Measurements from ENCODE around the gene SIRT2.

Gene SIRT2

DNA sequence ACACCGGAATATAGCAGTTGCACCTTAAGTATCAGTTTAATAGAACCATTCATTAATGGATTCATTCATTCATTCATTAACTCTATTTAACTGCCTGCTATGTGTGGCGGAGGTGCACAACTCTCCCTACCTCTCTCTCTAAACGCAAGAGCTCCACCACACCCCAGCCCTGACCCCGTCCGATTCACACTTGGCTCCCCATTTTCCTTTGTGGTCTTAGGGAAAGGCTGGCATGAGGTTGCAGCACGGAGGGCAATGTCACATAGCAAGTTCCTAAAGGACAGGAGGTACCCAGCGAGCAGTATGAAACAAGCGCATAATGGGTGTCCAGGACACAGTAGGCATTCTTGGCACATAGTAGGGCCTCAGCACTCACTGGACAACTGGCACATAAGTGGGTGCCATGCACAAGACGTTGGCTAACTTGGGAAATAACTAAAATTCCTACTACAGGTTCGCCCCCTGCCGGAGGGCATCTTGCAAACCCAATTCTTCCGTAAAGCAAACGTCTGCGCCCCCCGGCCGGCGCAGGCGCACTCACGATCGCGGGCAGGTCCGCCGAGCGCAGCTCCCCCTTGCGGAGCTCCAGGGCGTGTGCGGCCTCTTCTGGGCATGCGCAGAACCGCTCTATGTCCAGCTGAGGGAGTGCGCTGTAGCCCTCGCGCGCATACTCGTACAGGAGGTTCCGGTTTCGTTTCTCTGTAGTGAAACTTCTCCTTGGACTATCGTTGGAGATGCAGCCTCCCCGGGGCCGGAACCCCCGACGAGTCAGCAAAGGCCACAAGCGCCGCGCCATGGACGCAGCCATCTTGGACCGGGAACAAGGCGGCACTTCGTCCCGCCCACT, 30.7 kb upstream of the SIRT2 start, which contains the start of gene SARS2:
SARS2 (minus strand) TSS at position 835 of the 847 bp plus-strand sequence; CDS start at position 808, 27 bp downstream.
- Mint-ChIP-seq H3K27ac (peak within 1 kb of the TSS; percentile 99), H3K27me3 (no peaks in the 10 kb centered on the region), H3K9me3 (peaks cover 5% of the 10 kb centered on the region), H3K4me1 (ENCODE audit: low read depth) (peaks cover 44% of the 10 kb centered on the region), H3K36me3 (ENCODE audit: low read depth) (peaks cover 44% of the 10 kb centered on the region), H3K4me3 (peak within 1 kb of the TSS; percentile 99)

DNA sequence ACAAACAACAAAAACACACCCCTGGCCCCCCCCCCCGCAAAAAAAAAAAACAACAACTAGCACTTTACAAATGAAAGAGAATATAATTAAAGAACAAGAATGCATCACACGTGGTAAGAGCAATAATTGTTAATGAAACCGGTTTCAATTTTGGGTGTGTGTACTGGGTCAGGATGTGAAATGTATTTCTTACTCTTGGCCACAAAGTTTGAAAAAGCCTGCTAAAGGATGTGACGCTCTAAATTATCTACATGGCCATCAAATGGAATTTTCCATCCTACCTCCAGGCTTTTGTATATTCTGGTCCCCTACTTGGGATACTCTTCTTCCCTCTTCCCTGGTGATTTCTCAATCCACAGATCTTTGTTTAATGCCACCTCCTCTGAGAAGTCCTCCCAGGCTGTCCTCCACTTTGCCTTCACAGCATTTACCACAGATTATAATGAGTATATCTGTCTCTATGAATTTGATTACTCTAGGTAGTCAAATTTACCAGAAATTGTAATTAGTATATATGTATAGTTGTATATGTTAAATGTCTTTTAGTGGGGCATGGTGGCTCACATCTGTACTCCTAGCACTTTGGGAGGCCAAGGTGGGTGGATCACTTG, 29.1 kb upstream of the SIRT2 start:
- Mint-ChIP-seq H3K36me3 (ENCODE audit: low read depth) (peaks cover 39% of the 10 kb centered on the region), H3K4me3 (peak overlapping the region; percentile 61), H3K27me3 (no peaks in the 10 kb centered on the region), H3K27ac (peak overlapping the region; percentile 78), H3K9me3 (no peaks in the 10 kb centered on the region), H3K4me1 (ENCODE audit: low read depth) (peaks cover 43% of the 10 kb centered on the region)

DNA sequence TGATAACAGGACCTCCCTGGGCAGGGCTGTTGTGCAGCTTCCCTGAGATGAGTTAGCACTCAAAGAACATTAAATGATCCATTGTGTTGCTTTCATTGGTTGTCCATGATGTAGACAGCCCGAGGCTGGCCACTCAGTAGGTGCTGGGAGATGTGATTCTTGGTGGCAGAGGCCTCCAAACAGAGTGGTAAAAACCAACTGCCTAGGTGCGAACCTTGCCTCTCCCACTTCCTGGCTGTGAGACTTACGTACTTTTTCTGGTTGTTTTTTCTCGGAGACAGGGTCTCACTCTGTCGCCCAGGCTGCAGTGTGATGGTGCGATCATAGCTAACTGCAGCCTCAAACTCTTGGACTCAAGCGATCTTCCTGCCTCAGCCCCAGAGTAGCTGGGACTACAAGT, 25.0 kb upstream of the SIRT2 start:
- H3K36me3 Mint-ChIP-seq (ENCODE audit: low read depth), result peaks cover 35% of the 10 kb centered on the region
- peaks cover 16% of the 10 kb centered on the region for H3K4me1 Mint-ChIP-seq (ENCODE audit: low read depth)
- no peak overlapping the region for H3K4me3 Mint-ChIP-seq
- H3K27ac Mint-ChIP-seq, result peak overlapping the region; percentile 41
- no peaks in the 10 kb centered on the region for H3K9me3 Mint-ChIP-seq
- no peaks in the 10 kb centered on the region for H3K27me3 Mint-ChIP-seq

DNA sequence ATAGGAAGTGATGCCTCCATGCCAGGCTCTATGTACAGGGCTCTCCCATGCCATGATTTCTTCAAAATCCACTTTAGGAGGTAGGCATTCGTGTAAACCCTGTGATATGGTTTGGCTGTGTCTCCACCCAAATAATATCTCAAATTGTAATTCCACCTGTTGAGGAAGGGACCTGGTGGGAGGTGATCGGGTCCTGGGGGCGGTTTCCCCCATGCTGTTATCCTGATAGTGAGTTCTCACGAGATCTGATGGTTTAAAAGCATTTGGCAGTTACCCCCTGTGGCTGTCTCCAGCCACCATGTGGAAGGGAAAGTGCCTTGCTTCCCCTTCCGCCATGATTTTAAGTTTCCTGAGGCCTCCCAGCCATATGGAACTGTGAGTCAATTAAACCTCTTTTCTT, 23.1 kb upstream of the SIRT2 start:
- Mint-ChIP-seq H3K9me3 (no peaks in the 10 kb centered on the region), H3K36me3 (ENCODE audit: low read depth) (peaks cover 33% of the 10 kb centered on the region), H3K27ac (no peak overlapping the region), H3K4me1 (ENCODE audit: low read depth) (no peaks in the 10 kb centered on the region), H3K4me3 (no peak overlapping the region), H3K27me3 (no peaks in the 10 kb centered on the region)

DNA sequence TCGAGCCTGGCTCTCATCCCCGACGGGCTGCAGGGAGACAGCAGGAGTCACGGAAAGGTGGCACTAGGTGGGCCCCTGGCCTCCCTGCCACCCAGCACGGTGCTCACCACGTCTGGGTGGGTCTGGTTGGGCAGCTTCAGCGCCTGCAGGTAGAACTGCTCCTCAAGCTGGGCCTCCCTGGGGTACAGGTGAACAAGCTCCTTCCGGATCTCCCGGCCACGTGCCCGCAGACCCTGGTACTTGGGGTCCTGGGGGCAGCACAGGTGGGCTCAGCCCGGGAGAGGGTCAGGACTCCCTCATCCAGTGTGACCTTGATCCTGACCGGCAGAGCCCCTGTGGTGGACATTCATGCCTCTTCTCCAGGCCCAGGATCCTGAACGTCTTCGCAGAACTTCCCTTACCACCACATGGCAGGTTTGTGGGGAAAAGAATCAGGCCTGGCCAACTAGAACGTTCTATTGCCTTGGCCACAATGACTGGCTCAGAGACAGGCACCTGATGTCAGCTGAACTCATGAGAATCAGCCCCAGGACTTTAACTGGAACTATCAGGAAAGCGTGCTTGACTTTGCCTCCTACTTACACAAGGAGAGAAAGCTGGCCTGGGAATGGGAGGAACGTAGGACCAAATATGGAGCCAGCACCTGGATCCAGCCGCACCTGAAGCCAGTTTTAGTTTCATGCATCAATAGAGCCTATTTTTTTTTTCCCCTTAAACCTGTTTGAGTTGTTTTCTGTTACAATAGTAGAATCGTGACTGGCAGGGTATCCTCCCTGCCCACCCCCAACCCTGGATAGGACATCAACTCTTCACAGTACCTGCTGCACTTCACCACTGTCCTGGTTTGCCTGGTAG, 22.2 kb upstream of the SIRT2 start:
- Mint-ChIP-seq H3K9me3 (no peaks in the 10 kb centered on the region), H3K27ac (no peak overlapping the region), H3K36me3 (ENCODE audit: low read depth) (peaks cover 33% of the 10 kb centered on the region), H3K4me1 (ENCODE audit: low read depth) (no peaks in the 10 kb centered on the region), H3K4me3 (no peak overlapping the region), H3K27me3 (no peaks in the 10 kb centered on the region)

DNA sequence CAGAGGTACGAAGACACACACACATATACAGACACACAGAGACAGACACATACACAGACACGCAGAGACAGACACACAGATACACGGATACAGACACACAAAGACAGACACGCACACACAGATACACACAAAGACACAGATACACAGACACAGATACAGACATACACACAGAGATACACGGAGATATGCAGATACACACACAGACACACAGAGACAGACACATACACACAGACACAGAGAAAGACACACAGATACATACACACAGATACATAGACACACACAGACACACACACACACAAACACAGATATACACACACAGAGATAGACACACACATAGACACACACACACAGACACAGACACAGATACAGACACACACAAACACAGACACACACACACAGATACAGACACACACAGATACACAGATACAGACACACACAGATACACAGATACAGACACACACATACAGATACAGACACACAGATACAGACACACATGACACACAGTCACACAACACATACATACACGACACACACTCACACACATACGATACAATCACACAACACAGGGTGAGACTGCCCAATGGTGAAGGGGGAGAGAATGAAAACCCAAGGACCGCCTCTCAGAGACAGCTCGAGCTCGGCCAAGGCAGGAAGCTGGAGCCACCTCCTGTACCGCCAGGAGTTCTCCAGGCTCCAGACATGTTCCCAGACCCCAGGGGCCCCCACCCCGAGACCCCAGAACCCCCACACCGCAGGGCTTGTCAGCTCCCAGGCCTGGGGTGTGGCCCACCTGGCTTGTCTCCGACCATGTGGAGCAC, 21.4 kb upstream of the SIRT2 start:
- Mint-ChIP-seq H3K4me1 (ENCODE audit: low read depth) (no peaks in the 10 kb centered on the region), H3K4me3 (no peak overlapping the region), H3K9me3 (no peaks in the 10 kb centered on the region)

DNA sequence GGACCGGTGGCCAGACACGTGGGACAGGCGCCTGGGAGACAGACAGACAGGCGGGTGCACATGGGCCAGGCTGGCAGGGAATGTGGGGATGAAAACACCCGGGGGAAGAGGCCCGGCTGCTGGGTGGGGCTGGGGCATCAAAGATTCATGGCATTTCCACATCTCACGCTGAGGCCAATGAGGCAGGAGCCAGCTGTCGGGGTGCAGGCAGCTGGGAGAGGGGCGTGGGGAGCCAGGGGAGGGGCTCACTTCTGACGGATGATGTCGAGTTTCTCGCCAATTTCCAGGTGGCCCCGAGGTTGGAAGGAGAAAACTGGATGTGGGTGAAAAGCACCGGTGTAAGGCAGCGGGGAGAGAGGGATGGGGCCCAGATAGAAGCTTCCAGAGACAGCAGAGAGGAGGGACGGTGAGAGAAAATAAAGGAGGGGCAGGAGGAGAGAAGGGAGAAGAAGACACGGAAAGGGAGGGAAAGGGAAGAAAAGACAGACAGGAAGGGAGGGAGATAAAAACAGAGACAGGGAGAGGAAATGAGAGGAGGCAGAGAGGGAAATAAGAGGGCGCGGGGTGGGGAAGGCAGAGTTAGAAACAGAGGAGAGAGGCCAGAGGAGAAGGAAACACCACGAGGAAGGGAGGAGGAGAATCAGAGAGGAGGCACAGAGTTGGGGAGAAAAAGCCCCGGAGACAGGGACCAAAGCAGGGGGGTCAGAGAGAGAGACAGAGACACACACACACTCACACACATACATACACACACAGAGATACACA, 20.6 kb upstream of the SIRT2 start:
- Mint-ChIP-seq H3K4me3 (no peak overlapping the region), H3K27ac (no peak overlapping the region), H3K36me3 (ENCODE audit: low read depth) (peaks cover 32% of the 10 kb centered on the region), H3K4me1 (ENCODE audit: low read depth) (no peaks in the 10 kb centered on the region), H3K27me3 (no peaks in the 10 kb centered on the region), H3K9me3 (no peaks in the 10 kb centered on the region)

More for the DNA sequence above, 21.4 kb upstream of the SIRT2 start:
- H3K27me3 Mint-ChIP-seq, result no peaks in the 10 kb centered on the region
- peaks cover 37% of the 10 kb centered on the region for H3K36me3 Mint-ChIP-seq (ENCODE audit: low read depth)
- no peak overlapping the region for H3K27ac Mint-ChIP-seq

DNA sequence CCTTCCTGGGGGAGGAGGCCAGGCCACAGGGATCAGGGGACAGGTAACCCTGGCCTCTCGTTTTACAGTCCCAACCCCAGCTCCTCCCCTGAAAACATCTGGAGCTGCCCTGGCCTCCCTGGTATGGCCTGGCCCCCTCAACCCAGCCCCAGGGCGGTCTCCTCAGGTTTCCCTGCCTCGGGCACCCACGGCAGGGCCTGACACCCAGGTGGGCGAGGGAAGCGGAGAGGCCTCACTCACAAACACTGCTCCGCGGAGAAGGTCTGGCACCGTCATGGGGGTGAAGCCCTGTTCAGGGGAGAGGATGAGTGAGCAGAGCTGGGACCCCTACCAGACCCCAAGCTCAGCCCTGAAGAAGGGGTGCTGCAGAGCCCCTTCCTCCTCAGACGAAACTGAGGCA, 19.1 kb upstream of the SIRT2 start:
- Mint-ChIP-seq H3K27ac (no peak overlapping the region), H3K27me3 (no peaks in the 10 kb centered on the region), H3K4me3 (no peak overlapping the region), H3K4me1 (ENCODE audit: low read depth) (no peaks in the 10 kb centered on the region), H3K36me3 (ENCODE audit: low read depth) (peaks cover 21% of the 10 kb centered on the region), H3K9me3 (no peaks in the 10 kb centered on the region)

DNA sequence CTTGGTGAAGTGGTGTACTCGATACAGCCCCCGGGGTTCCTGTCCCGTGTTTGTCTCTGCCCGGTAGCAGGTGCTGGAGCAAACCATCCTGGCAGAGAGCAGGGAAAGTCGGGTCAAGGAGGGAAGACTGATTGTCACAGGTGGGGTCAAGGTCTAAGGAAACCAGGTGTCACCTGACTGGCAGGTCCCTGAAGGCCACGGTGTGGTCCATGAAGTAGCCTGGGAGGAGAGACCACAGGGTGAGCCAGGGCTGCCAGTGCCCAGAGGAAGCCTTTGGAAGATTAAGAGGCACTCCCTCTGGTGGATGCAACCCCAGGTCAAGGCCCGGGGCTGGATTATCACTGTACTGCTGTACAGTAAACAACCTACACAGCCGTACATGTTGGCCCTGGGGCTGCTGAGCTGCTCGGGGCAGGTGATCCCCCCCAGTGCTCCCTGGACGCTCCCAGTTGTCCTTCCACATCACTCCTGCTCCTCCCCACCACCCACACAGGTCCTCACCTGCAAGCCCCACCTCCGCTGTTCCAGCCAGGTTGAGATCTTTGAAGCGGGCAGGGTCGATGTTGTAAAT, 18.6 kb upstream of the SIRT2 start:
- H3K27ac Mint-ChIP-seq, result no peak overlapping the region
- no peaks in the 10 kb centered on the region for H3K9me3 Mint-ChIP-seq
- peaks cover 3% of the 10 kb centered on the region for H3K4me1 Mint-ChIP-seq (ENCODE audit: low read depth)
- H3K27me3 Mint-ChIP-seq, result no peaks in the 10 kb centered on the region
- H3K36me3 Mint-ChIP-seq (ENCODE audit: low read depth), result peaks cover 21% of the 10 kb centered on the region
- no peak overlapping the region for H3K4me3 Mint-ChIP-seq

DNA sequence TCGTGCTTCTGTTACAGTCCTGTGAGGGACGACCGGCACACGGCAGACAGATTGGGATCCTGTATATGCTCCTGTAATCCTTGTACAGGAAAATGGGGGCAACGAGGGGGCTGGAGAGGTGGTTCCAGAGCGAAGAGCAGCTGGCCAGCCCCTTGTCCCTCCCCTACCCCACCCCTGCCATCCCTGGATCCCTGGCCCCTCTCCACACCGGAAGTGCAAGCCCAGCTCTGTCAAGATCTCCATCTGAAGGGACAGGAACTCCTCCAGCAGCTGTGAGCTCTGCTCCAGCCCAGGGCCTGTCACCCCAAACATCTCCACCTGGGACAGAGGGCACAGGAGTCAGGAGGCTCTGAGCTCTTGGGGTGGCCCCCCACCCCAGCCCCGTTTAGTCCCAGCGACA, 18.1 kb upstream of the SIRT2 start:
- peaks cover 21% of the 10 kb centered on the region for H3K36me3 Mint-ChIP-seq (ENCODE audit: low read depth)
- H3K27ac Mint-ChIP-seq, result no peak overlapping the region
- H3K27me3 Mint-ChIP-seq, result no peaks in the 10 kb centered on the region
- H3K4me1 Mint-ChIP-seq (ENCODE audit: low read depth), result peaks cover 8% of the 10 kb centered on the region
- no peaks in the 10 kb centered on the region for H3K9me3 Mint-ChIP-seq
- no peak overlapping the region for H3K4me3 Mint-ChIP-seq

DNA sequence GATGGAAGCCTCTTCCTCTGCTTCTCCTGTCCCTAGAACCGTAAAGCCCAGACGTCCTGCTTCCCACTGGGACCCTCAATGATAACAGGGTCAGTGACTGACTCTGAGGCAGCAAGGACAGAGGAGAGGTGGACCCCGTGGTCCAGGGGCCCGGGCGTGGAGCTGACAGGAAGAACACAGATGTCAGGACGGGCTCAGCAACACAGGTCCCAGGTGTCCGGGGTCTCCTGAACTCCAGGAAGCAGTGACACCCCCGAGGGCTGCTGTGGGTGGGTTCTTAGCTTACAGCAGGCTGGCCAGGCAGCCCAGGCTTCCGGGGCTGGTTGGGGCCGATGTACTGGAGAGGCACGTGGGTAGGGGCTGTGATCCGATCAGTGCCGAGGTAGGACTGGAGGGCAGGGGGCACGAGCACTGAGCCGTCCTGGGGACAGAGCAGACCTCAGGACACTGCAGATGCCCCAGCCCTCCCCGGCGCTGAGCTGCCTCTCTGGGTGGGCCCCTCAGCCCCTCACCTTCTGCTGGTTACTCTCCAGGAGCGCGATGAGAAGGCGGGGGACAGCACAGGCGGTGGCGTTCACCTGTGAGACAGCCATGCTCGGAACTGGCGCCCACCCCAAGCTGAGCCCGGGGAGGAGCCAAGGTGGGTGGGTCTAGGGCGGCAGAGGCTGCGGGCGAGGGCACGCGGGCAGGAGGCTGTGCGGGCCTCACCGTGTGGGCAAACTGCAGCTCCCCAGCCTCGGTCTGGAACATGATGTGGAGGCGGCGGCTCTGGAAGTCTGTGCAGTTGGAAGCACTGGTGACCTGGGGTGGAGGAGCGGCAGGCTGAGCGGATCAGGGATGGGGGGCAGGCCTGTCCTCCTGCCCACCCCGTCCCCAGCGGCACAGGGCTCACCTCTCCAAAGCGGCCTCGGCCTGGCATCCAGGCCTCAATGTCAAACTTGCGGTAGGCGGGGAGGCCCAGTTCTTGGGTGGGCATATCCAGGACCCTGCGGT, 16.2 kb upstream of the SIRT2 start:
- no peaks in the 10 kb centered on the region for H3K9me3 Mint-ChIP-seq
- peaks cover 10% of the 10 kb centered on the region for H3K36me3 Mint-ChIP-seq (ENCODE audit: low read depth)
- H3K4me3 Mint-ChIP-seq, result no peak overlapping the region
- H3K27me3 Mint-ChIP-seq, result no peaks in the 10 kb centered on the region
- H3K27ac Mint-ChIP-seq, result no peak overlapping the region
- H3K4me1 Mint-ChIP-seq (ENCODE audit: low read depth), result peaks cover 9% of the 10 kb centered on the region

DNA sequence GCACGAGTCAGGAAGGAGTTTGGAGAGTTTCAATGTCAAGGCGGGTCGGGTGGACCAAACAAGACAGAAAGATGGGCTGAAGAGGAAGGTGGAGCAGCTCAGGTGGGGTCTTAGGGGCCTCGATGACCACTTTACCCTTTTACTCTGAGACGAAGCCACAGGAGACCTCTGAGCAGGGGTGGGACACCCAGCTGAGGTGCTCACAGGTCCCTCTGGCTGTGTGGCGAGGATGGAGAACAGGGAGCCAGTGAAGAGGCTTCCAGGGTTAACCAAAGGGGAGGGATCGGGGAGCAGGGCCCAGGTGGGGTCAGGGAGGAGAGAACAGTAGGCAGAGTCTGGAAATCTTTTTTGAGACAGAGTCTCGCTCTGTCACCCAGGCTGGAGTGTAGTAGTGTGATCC, 14.5 kb upstream of the SIRT2 start:
- Mint-ChIP-seq H3K9me3 (no peaks in the 10 kb centered on the region), H3K27ac (no peak overlapping the region), H3K36me3 (ENCODE audit: low read depth) (peaks cover 8% of the 10 kb centered on the region), H3K27me3 (no peaks in the 10 kb centered on the region), H3K4me1 (ENCODE audit: low read depth) (peaks cover 9% of the 10 kb centered on the region), H3K4me3 (no peak overlapping the region)
